GM10248 (cell line): ENCODE measurements around the gene ACTR8.
"Not testable (repeated sequence)": the region's sequence is repeated elsewhere in the genome, so short reads cannot be mapped to it uniquely, and the experiment has no call there.

Experiments
- CTCF ChIA-PET: fragments of 300-600 bp; sonication (Branson Sonifier 250); formaldehyde crosslinking; extraction: SDS; loops from one replicate; lab custom pipeline; 2021; ENCODE audit warnings: antibody characterized with exemption; lab: Yijun Ruan, JAX
- POLR2A ChIA-PET: fragments of 350-650 bp; sonication (Branson Sonifier 250); formaldehyde crosslinking; extraction: SDS; loops from one replicate; lab custom pipeline; 2020; ENCODE audit warnings: antibody characterized with exemption; lab: Yijun Ruan, JAX
- DNase-seq: peaks from one replicate; pipeline ENCODE4 v3.0.0; 2012; ENCODE audit errors: extremely low spot score
- CTCF ChIP-seq: IDR thresholded peaks from 2 replicates; pipeline ENCODE4 v1.5.1; 2012; ENCODE audit warnings: mild to moderate bottlenecking, low read depth; ENCODE audit errors: extremely low read depth, missing control alignments, control extremely low read depth

Gene ACTR8

GRCh38 chr3:53881691-53882593 is at the start of gene ACTR8:
Gene ACTR8, minus strand, starts transcription at chr3:53882152. Its CDS starts 51 bp downstream, at chr3:53882101.
- ChIA-PET POLR2A (interaction anchor here (1.2 kb wide), 1 partner anchor 10 kb away, joined by 4 read pairs; no protein-coding TSS in a partner anchor), CTCF (no interaction called here)
- TF ChIP-seq CTCF = no peak
- DNase-seq = peak; percentile 94

- DNase-seq, POLR2A ChIA-PET: not testable (repeated sequence)
- CTCF ChIA-PET = interaction anchor here (1.0 to 3.8 kb wide), 2 partner anchors 11 to 13 kb away, joined by 3 to 25 read pairs; no protein-coding TSS in a partner anchor
Measured at GRCh38 chr3:53927208-53927872, 45.4 kb upstream of the ACTR8 start.

GRCh38 chr3:53921296-53921695 is 39.3 kb upstream of the ACTR8 start:
- ChIA-PET POLR2A (no interaction called here), CTCF (interaction anchor here (0.7 to 1.5 kb wide), 3 partner anchors 17 to 192 kb away, joined by 3 to 4 read pairs (median 3); no protein-coding TSS in a partner anchor)
- TF ChIP-seq CTCF = peak; percentile 33
- peak; percentile 24 for DNase-seq

GRCh38 chr3:53919741-53920140 is 37.8 kb upstream of the ACTR8 start:
- TF ChIP-seq CTCF = no peak
- DNase-seq = no peak
- POLR2A ChIA-PET = no interaction called here
- CTCF ChIA-PET = interaction anchor here (1.0 kb wide), 1 partner anchor 19 kb away, joined by 3 read pairs; no protein-coding TSS in a partner anchor

GRCh38 chr3:53913401-53913800 is 31.4 kb upstream of the ACTR8 start:
- DNase-seq = no peak
- ChIA-PET POLR2A (no interaction called here), CTCF (interaction anchor here (0.8 to 0.9 kb wide), 2 partner anchors 15 to 217 kb away, joined by 3 read pairs; no protein-coding TSS in a partner anchor)
- no peak for TF ChIP-seq CTCF

- DNase-seq = no peak
- POLR2A ChIA-PET = no interaction called here
- TF ChIP-seq CTCF = no peak
- CTCF ChIA-PET = no interaction called here
Measured at GRCh38 chr3:53902711-53903110, 20.8 kb upstream of the ACTR8 start.
